Transverse colon (tissue), 4 donors: ENCODE measurements around the gene EFCAB5. TPM values are rescaled to one million over a fixed set of nuclear protein-coding genes. Genes with fewer than 3 reads are reported as not detected.
"Not testable (repeated sequence)": the region's sequence is repeated elsewhere in the genome, so short reads cannot be mapped to it uniquely, and the experiment has no call there.

Experiments used
- DNase-seq: peaks from one replicate; pipeline ENCODE4 v3.0.0-alpha.2; 2019
- H3K27ac ChIP-seq, 4 donors: fragments of 200-600 bp; sonication (generic); 2 replicates each; pipeline ENCODE4 v1.5.1; 2016 to 2018; ENCODE audit warnings: inconsistent platforms in 4 of 4
- H3K27me3 ChIP-seq: fragments of 200-600 bp; sonication (generic); 2 replicates; pipeline ENCODE4 v1.5.1; 2017; ENCODE audit warnings: inconsistent platforms
- H3K36me3 ChIP-seq, 4 donors: fragments of 200-600 bp; sonication (generic); 2 replicates each; pipeline ENCODE4 v1.5.1; 2017 to 2019; ENCODE audit warnings: inconsistent platforms in 4 of 4
- H3K4me1 ChIP-seq, 4 donors: fragments of 200-600 bp; sonication (generic); 2 replicates each; pipeline ENCODE4 v1.5.1; 2017 to 2020; ENCODE audit warnings: inconsistent platforms in 4 of 4
- H3K4me3 ChIP-seq, 4 donors: fragments of 200-600 bp; sonication (generic); 1 replicate in 1 of 4; 2 replicates in 3 of 4; pipeline versions ENCODE4 v1.5.1 to v1.6.1; 2017 to 2019; ENCODE audit warnings: inconsistent platforms in 4 of 4
- H3K9me3 ChIP-seq, 2 donors: fragments of 200-600 bp; sonication (generic); 2 replicates each; pipeline ENCODE4 v1.5.1; 2017 to 2019; ENCODE audit warnings: inconsistent platforms in 2 of 2
- CTCF ChIP-seq, 5 experiments: fragments of 200-600 bp in 3 of 5; fragments of 450-650 bp in 2 of 5; sonication (generic) in 3 of 5; IDR thresholded peaks; 1 replicate in 2 of 5; 2 replicates in 3 of 5; pipeline ENCODE4 v1.5.1; 2016 to 2017; ENCODE audit warnings: antibody characterized with exemption in 5 of 5, inconsistent platforms in 3 of 5, mild to moderate bottlenecking in 2 of 5, moderate library complexity in 1 of 5
- EP300 ChIP-seq: sonication (generic); formaldehyde crosslinking; IDR thresholded peaks from one replicate; pipeline ENCODE4 v1.6.1; 2017; ENCODE audit warnings: antibody characterized with exemption, low read depth
- POLR2A ChIP-seq: fragments of 450-650 bp; IDR thresholded peaks from one replicate; pipeline ENCODE4 v1.6.1; 2016; ENCODE audit warnings: antibody characterized with exemption, mild to moderate bottlenecking, moderate library complexity
- POLR2AphosphoS5 ChIP-seq, 3 donors: sonication (generic); formaldehyde crosslinking; IDR thresholded peaks; one replicate each; pipeline ENCODE4 v1.6.1; 2016; ENCODE audit warnings: antibody characterized with exemption in 3 of 3
- WGBS, 2 donors: methylation state at CpG; one replicate each; pipeline ENCODE4 v1.1.5; 2018; ENCODE audit warnings: low coverage in 1 of 2; 5-methylcytosine and 5-hydroxymethylcytosine counted together
- in situ Hi-C, 4 donors: fragments of 200-750 bp; cut with MboI; loops; one replicate each; pipeline versions ENCODE4 v1.15.0 to v1.15.1; 2017; ENCODE audit warnings: low sequenced_read_pairs in 3 of 4, low pct_ligation_motif_present in 1 of 4, low pct_unique_long_range_greater_than_20kb in 1 of 4
- intact Hi-C: fragments of 100-400 bp; cut with DNase I; formaldehyde crosslinking; loops from one replicate; pipeline ENCODE4 v1.15.1; 2023; ENCODE audit warnings: low total_unique reads
- total RNA-seq, 4 donors: library from RNA; depleted of rRNA; stranded (reverse); fragments of >200 nt; gene quantifications; one replicate each; pipeline ENCODE4 v1.1.0, GENCODE V29; 2016

EFCAB5 gene
- total RNA-seq, 4 donors from 2014 or later = 1.00 to 3.7 (median 1.9) TPM

GRCh38 chr17:29954405-29954804, 13.0 kb downstream of the EFCAB5 start:
- H3K27ac ChIP-seq = no peak overlapping the region
- in situ Hi-C loops = no loop called here
- DNase-seq = no peak
- H3K4me1 ChIP-seq = no peaks in the 10 kb centered on the region
- no peaks in the 10 kb centered on the region for H3K36me3 ChIP-seq
- intact Hi-C loops = no loop called here
- H3K9me3 ChIP-seq = peaks cover 4% of the 10 kb centered on the region in 2 donors
- 89% methylated on average over 4 of the region's 4 CpGs; no CpG with 5 or more reads in 1 of the 2 donors for WGBS, 2 donors
- H3K27me3 ChIP-seq = no peaks in the 10 kb centered on the region
- no peak overlapping the region for H3K4me3 ChIP-seq
- TF ChIP-seq CTCF (IDR thresholded peaks at IDR 0.05) (no peak), POLR2A (no peak)

- Histone ChIP-seq H3K27ac (no peak overlapping the region), H3K4me1 (no peaks in the 10 kb centered on the region), H3K4me3 (no peak overlapping the region), H3K9me3 (peaks cover 4% of the 10 kb centered on the region in 2 donors), H3K27me3 (no peaks in the 10 kb centered on the region), H3K36me3 (no peaks in the 10 kb centered on the region)
- DNase-seq = no peak
- TF ChIP-seq CTCF (IDR thresholded peaks at IDR 0.05) = no peak
- TF ChIP-seq POLR2A = no peak
- TF ChIP-seq POLR2AphosphoS5 (IDR thresholded peaks at IDR 0.05) = no peak
- TF ChIP-seq EP300 = no peak
- in situ Hi-C loops (no loop called here), intact Hi-C loops (no loop called here)
Observed at GRCh38 chr17:29956225-29956624, 14.8 kb downstream of the EFCAB5 start.

- H3K9me3 ChIP-seq, H3K27ac ChIP-seq, H3K36me3 ChIP-seq, DNase-seq, in situ Hi-C loops, H3K4me3 ChIP-seq, H3K27me3 ChIP-seq, H3K4me1 ChIP-seq, intact Hi-C loops: not testable (repeated sequence)
- WGBS, 2 donors = 97 to 100% methylated on average over 1 of the region's 1 CpG
Observed at GRCh38 chr17:29957488-29957887, 16.1 kb downstream of the EFCAB5 start.

DNA sequence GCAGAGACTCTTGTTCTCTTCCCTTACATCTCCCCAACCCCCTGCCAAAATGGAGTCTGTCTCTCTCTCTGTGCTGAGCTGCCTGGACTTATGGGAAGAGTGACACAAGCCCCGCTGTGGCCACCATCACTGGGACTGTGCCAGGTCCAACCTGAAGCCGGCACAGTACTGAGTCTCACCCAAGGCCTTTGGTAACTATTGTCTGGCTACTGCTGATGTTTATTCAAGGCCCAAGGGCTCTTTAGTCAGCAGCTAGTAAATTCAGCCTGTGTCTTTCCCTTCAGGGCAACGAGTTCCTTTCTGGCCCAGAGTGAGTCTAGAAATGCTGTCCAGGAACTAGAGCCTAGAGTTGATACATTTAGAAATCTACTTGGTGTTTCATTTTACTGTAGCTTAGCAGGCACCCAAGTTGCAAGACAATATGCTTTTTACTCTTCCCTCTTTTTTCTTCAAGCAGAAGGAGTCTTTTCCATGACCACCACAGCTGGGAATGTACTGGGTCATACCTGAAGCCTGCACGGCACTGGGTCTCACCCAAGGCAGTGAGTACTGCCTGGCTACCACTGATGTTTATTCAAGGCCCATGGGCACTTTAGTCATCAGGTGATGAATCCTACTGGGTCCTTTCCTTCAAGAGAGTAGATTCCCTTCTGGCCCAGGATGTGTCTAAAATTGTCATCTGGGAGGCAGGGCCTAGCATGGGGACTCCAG, 17.7 kb downstream of the EFCAB5 start:
- no peaks in the 10 kb centered on the region for H3K4me1 ChIP-seq
- TF ChIP-seq CTCF (IDR thresholded peaks at IDR 0.05) = no peak
- TF ChIP-seq POLR2AphosphoS5 (IDR thresholded peaks at IDR 0.05) = no peak
- TF ChIP-seq POLR2A = no peak
- no peak for TF ChIP-seq EP300
- H3K27me3 ChIP-seq = no peaks in the 10 kb centered on the region
- intact Hi-C loops (no loop called here), in situ Hi-C loops (no loop called here)
- no peak for DNase-seq
- H3K36me3 ChIP-seq = no peaks in the 10 kb centered on the region
- H3K27ac ChIP-seq = no peak overlapping the region
- WGBS, 2 donors = 78% methylated on average over 4 of the region's 4 CpGs; no CpG with 5 or more reads in 1 of the 2 donors
- no peak overlapping the region for H3K4me3 ChIP-seq
- H3K9me3 ChIP-seq = peaks cover 4 to 8% of the 10 kb centered on the region in 2 donors
